Right lobe of liver (tissue), 6 donors: ENCODE results near the gene RNF215. TPM values are rescaled to one million over a fixed set of nuclear protein-coding genes. Genes with fewer than 3 reads are reported as not detected.

Experiments
- ATAC-seq, 4 donors: fragments of 200-7000 bp; cut with Tn5 transposase; one replicate each; pipeline ENCODE4 v1.9.1; 2020; ENCODE audit warnings: mild to moderate bottlenecking in 4 of 4, moderate library complexity in 4 of 4
- DNase-seq, 3 donors: peaks; one replicate each; pipeline ENCODE4 v3.0.0-alpha.2; 2020
- H3K27ac ChIP-seq, 3 donors: fragments of 200-600 bp; one replicate each; pipeline ENCODE4 v1.8.0; 2022
- H3K27me3 ChIP-seq, 2 donors: fragments of 200-600 bp; one replicate each; pipeline ENCODE4 v1.8.0; 2022
- H3K36me3 ChIP-seq, 4 donors: fragments of 200-600 bp; sonication (generic) in 1 of 4; one replicate each; pipeline versions ENCODE4 v1.5.1 to v1.8.0; 2017 to 2022; ENCODE audit warnings: control low read depth in 1 of 4
- H3K4me1 ChIP-seq, 4 donors: fragments of 200-600 bp; sonication (generic) in 1 of 4; one replicate each; pipeline versions ENCODE4 v1.5.1 to v1.8.0; 2017 to 2022; ENCODE audit warnings: control low read depth in 1 of 4
- H3K4me3 ChIP-seq, 3 donors: fragments of 200-600 bp; one replicate each; pipeline ENCODE4 v1.8.0; 2022
- H3K9me3 ChIP-seq, 4 donors: fragments of 200-600 bp; sonication (generic) in 1 of 4; one replicate each; pipeline versions ENCODE4 v1.5.1 to v1.8.0; 2017 to 2022; ENCODE audit warnings: control low read depth in 1 of 4
- POLR2A ChIP-seq: fragments of 450-650 bp; IDR thresholded peaks from one replicate; pipeline ENCODE4 v1.6.1; 2017; ENCODE audit warnings: antibody characterized with exemption, mild to moderate bottlenecking
- WGBS: methylation state at CpG from one replicate; pipeline ENCODE4 v1.1.6; 2018; ENCODE audit warnings: low coverage, low lambda C conversion rate; ENCODE audit not compliant: insufficient coverage; ENCODE audit errors: missing lambda C conversion rate; 5-methylcytosine and 5-hydroxymethylcytosine counted together
- intact Hi-C, 2 donors: fragments of 100-400 bp; cut with DNase I; formaldehyde crosslinking; loops; one replicate each; pipeline versions ENCODE4 v1.11.2 to v1.14.1; 2022
- total RNA-seq, 6 experiments: library from RNA; depleted of rRNA in 2 of 6; stranded (reverse); fragments of >200 nt in 2 of 6; fragmentation: NEBNext Ultra II Directional in 3 of 6; extraction: Animal tissue kit (Norgen Biotek cat#: 25700) in 3 of 6; gene quantifications; one replicate each; pipeline versions ENCODE4 v1.1.0 to v1.2.4, GENCODE V29; 2016 to 2023
- TF ChIP-seq, protein P1 (sequence below), 4 donors: fragments of 200-600 bp in 3 of 4; fragments of 450-650 bp in 1 of 4; IDR thresholded peaks; one replicate each; pipeline versions ENCODE4 v1.5.1 to v1.8.0; 2016 to 2022; ENCODE audit warnings: antibody characterized with exemption in 4 of 4, mild to moderate bottlenecking in 2 of 4
- donor health status: DM: no; HTN: yes; CAD: no.
- donor health status: DM: no; HTN: no; CAD: no.
- donor health status: DM: no; HTN: no; CAD: no.
- donor health status: DM: no; HTN: yes; CAD: no.
- donor health status: DM: no; HTN: yes; CAD: no.

Gene RNF215
- total RNA-seq, 6 experiments from 2014 or later = 6.2 to 10.0 (median 7.4) TPM

DNA sequence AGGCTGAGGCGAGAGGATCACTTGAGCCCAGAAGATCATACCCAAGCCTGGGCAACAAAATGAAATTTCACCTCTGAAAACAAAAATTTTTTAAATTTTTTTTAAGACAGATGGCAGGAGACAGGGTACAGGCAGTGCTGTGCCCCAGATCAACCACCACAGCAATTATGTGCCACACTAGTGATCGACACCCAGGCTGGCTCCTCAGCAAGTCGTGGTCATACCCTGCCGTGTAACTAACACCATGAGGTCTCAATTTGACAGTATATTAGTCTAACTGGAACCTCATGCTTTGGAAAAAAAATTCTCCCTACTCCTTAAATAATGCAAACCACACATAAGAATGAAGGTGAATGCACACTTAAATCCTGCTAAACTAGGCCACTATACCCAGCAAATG lies 38.8 kb downstream of the RNF215 start:
- intact Hi-C loops = no loop called here

DNA sequence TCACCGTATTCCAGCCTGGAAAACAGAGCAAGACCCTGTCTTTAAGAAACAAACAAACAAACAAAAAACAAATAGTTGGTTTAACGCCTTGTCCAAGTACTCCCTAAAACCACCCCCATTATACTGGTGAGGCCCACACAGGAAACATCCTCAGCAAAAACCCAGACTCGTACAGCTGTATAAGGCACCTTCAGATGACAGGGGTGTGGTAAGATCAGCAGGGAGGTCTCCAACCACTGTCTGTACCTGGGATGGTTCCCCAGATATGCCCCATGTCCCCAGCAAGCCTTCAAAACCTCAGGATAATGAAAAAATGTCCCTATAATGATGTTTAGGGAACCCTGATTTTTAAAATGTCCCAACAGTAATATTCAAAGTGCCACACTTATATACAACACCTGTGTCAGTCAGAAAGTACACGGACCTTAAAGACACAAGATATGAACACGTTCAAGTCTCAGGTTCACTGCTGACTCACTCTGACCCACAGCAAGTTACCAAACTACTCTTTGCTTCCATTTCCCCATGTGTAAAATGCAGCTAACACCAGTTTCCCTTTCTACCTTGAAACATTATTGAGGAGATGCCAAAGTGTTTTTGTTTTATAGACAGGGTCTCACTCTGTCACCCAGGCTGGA lies 39.8 kb downstream of the RNF215 start:
- ATAC-seq = no peak
- intact Hi-C loops = no loop called here
- H3K27ac ChIP-seq = no peak overlapping the region

More for the DNA sequence above, 38.8 kb downstream of the RNF215 start:
- Histone ChIP-seq H3K4me1 (no peaks in the 10 kb centered on the region), H3K27ac (no peak overlapping the region), H3K36me3 (peaks cover 11 to 93% (median 60%) of the 10 kb centered on the region in 4 donors), H3K4me3 (no peak overlapping the region), H3K9me3 (no peaks in the 10 kb centered on the region), H3K27me3 (no peaks in the 10 kb centered on the region)
- TF ChIP-seq, protein P1, sequence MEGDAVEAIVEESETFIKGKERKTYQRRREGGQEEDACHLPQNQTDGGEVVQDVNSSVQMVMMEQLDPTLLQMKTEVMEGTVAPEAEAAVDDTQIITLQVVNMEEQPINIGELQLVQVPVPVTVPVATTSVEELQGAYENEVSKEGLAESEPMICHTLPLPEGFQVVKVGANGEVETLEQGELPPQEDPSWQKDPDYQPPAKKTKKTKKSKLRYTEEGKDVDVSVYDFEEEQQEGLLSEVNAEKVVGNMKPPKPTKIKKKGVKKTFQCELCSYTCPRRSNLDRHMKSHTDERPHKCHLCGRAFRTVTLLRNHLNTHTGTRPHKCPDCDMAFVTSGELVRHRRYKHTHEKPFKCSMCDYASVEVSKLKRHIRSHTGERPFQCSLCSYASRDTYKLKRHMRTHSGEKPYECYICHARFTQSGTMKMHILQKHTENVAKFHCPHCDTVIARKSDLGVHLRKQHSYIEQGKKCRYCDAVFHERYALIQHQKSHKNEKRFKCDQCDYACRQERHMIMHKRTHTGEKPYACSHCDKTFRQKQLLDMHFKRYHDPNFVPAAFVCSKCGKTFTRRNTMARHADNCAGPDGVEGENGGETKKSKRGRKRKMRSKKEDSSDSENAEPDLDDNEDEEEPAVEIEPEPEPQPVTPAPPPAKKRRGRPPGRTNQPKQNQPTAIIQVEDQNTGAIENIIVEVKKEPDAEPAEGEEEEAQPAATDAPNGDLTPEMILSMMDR (IDR thresholded peaks at IDR 0.05) = no peak
- no peak for TF ChIP-seq POLR2A
- 83% methylated on average over 1 of the region's 4 CpGs for WGBS
- no peak for ATAC-seq
- no peak for DNase-seq

DNA sequence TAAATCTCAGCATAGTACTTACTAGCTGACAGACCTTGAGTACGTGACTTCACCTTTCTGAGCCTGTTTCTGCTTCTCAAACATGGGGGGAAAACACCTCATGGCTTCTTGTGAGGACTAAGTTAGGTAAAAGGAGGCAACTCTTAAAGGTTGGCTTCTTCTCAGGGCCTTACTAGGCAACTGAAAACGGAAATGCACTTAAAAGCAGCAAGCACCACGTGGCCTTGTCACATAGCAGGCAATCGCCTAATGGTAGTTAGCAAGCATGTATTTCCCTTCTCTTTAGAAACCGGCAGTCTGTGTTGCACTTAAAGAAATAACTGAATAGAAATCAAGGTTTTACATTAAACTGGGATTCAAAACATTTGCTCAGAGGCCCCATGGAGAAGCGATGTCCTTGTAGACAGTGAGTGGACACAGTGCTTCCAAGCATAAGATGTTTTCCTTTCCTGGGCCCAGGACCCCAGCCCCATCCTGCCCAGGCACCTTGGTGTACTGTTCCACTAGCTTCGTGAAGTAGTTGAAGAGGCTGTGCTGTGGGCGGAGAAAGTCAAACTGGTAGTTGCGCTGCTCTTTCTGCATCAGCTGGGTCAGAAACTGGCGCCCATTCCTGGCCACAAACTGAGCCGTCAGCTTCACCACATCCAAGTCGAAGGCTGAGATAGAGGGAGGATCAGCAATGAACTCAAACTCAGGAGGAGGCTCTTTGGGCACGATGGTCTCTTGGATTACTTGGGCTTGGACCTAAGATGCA lies 42.6 kb downstream of the RNF215 start:
- H3K36me3 ChIP-seq = peaks cover 19 to 99% (median 63%) of the 10 kb centered on the region in 4 donors
- intact Hi-C loops = no loop called here
- DNase-seq = no peak

More for the DNA sequence above, 39.8 kb downstream of the RNF215 start:
- no peak overlapping the region for H3K4me3 ChIP-seq
- 76% methylated on average over 3 of the region's 5 CpGs for WGBS
- peaks cover 19 to 96% (median 62%) of the 10 kb centered on the region in 4 donors for H3K36me3 ChIP-seq
- no peaks in the 10 kb centered on the region for H3K27me3 ChIP-seq
- TF ChIP-seq, protein P1 (IDR thresholded peaks at IDR 0.05) = no peak
- TF ChIP-seq POLR2A = no peak
- H3K4me1 ChIP-seq = no peaks in the 10 kb centered on the region
- DNase-seq = no peak
- no peaks in the 10 kb centered on the region for H3K9me3 ChIP-seq

DNA sequence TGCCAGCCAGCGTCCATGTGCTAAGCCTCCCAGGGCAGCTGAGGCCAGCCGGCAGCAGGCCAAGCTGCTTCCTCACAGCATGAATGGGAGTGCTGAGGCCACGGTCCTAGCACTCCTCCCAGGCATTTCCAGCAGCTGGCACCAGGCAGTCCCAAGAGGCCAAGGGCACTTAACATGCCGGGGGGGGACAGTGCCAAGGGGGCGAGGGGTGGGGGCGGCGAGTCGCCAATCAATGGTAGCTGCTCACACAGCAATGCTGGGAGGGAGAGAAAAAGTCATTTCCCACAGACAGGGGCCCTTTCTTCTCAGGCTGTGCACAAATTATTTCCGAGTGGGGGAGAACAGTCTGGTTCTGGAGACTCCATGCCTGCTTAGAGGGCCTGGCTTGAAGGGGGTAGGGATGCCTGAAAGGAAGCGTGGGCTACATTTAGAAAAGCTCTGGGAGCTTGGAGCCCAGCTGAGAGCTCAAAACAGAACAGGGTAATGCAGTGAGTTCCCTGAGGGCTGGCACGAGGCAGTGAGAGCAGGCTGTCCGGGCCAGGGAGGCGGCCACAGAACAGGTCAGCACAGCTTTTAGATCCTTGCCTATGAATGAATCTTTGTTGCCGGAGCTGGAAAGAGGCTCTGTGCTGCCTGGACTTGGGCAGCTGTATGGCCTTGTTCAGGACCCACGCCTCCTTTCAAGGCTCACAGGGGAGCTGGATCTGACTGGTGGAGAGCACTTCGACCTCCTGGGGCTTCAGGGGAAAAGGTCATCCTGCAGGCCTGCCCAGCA lies 46.1 kb downstream of the RNF215 start:
- intact Hi-C loops = no loop called here
- WGBS = 94% methylated on average over 7 of the region's 16 CpGs
- DNase-seq = no peak
- no peak overlapping the region for H3K27ac ChIP-seq
- H3K4me1 ChIP-seq = peaks cover 0 to 5% (median 0%) of the 10 kb centered on the region in 4 donors
- ATAC-seq = no peak
- H3K36me3 ChIP-seq = peaks cover 21 to 100% (median 77%) of the 10 kb centered on the region in 4 donors
- no peak overlapping the region for H3K4me3 ChIP-seq
- no peaks in the 10 kb centered on the region for H3K9me3 ChIP-seq
- TF ChIP-seq, protein P1 (IDR thresholded peaks at IDR 0.05) = no peak
- TF ChIP-seq POLR2A = no peak
- H3K27me3 ChIP-seq = no peaks in the 10 kb centered on the region

More for the DNA sequence above, 42.6 kb downstream of the RNF215 start:
- no peak for TF ChIP-seq POLR2A
- TF ChIP-seq, protein P1 (IDR thresholded peaks at IDR 0.05) = no peak
- ATAC-seq = no peak
- Histone ChIP-seq H3K9me3 (no peaks in the 10 kb centered on the region), H3K4me1 (no peaks in the 10 kb centered on the region), H3K27me3 (no peaks in the 10 kb centered on the region), H3K27ac (no peak overlapping the region), H3K4me3 (no peak overlapping the region)
- 89% methylated on average over 5 of the region's 13 CpGs for WGBS
